Left lobe of liver (tissue), 2 donors: ENCODE measurements around the gene RHBG. TPM values are rescaled to one million over a fixed set of nuclear protein-coding genes. Genes with fewer than 3 reads are reported as not detected.

Experiments used
- ATAC-seq: fragments of 200-7000 bp; cut with Tn5 transposase; one replicate; pipeline ENCODE4 v1.9.1; 2020; ENCODE audit warnings: mild to moderate bottlenecking, moderate library complexity
- DNase-seq: peaks from one replicate; pipeline ENCODE4 v3.0.0-alpha.2; 2020; ENCODE audit warnings: low spot score
- total RNA-seq: library from RNA; stranded (reverse); gene quantifications from one replicate; pipeline ENCODE4 v1.2.1, GENCODE V29; 2021
- donor health status: DM: no; HTN: no; CAD: no; lungs with moderate emphysema.
- donor health status: DM: no; HTN: yes; CAD: no.

The RHBG gene
- total RNA-seq, 1 donor from 2014 or later, result 2.8 TPM

GRCh38 chr1:156402331-156403020 is 33.5 kb downstream of the RHBG start:
- DNase-seq (no peak), ATAC-seq (no peak)

GRCh38 chr1:156405670-156406069 is 36.7 kb downstream of the RHBG start:
- no peak for DNase-seq
- ATAC-seq, result no peak

GRCh38 chr1:156406251-156406650 is 37.2 kb downstream of the RHBG start:
- DNase-seq, result no peak
- ATAC-seq, result no peak

GRCh38 chr1:156407344-156407743 is 38.3 kb downstream of the RHBG start:
- ATAC-seq, result no peak
- no peak for DNase-seq

GRCh38 chr1:156407760-156408159 is 38.7 kb downstream of the RHBG start:
- DNase-seq, result no peak
- no peak for ATAC-seq

- DNase-seq (no peak), ATAC-seq (no peak)
These were observed 40.4 kb downstream of the RHBG start for GRCh38 chr1:156409439-156409838.

GRCh38 chr1:156410238-156410637 is 41.2 kb downstream of the RHBG start:
- DNase-seq (no peak), ATAC-seq (no peak)

GRCh38 chr1:156410740-156411139 is 41.7 kb downstream of the RHBG start:
- ATAC-seq, result no peak

GRCh38 chr1:156412653-156413321 is 43.8 kb downstream of the RHBG start:
- no peak for ATAC-seq
- DNase-seq, result no peak

More at GRCh38 chr1:156410740-156411139, 41.7 kb downstream of the RHBG start:
- DNase-seq, result no peak

GRCh38 chr1:156413391-156414246 is 44.6 kb downstream of the RHBG start:
- no peak for ATAC-seq
- DNase-seq, result no peak

- DNase-seq (no peak), ATAC-seq (no peak)
These were observed 45.6 kb downstream of the RHBG start for GRCh38 chr1:156414461-156415064.

- DNase-seq (no peak), ATAC-seq (no peak)
These were observed 48.0 kb downstream of the RHBG start for GRCh38 chr1:156416993-156417392.

GRCh38 chr1:156417401-156418020 is 48.5 kb downstream of the RHBG start:
- no peak for DNase-seq
- no peak for ATAC-seq

GRCh38 chr1:156418416-156419070 is 49.5 kb downstream of the RHBG start:
- ATAC-seq (no peak), DNase-seq (no peak)

- no peak for ATAC-seq
- DNase-seq, result no peak
These were observed 50.8 kb downstream of the RHBG start for GRCh38 chr1:156419854-156420204.

GRCh38 chr1:156420205-156421061 is 51.4 kb downstream of the RHBG start:
- DNase-seq (no peak), ATAC-seq (no peak)

GRCh38 chr1:156421062-156421938 is 52.3 kb downstream of the RHBG start:
- DNase-seq (peak; percentile 63), ATAC-seq (peak; percentile 88)

- ATAC-seq (no peak), DNase-seq (no peak)
These were observed 53.1 kb downstream of the RHBG start for GRCh38 chr1:156421939-156422601.
